IMR-90 (cell line): Measurements from ENCODE around the gene PRSS2. TPM values are rescaled to one million over a fixed set of nuclear protein-coding genes. Genes with fewer than 3 reads are reported as not detected.

Experiments
- ATAC-seq: fragments of 200-7000 bp; cut with Tn5 transposase; 2 replicates; pipeline ENCODE4 v1.9.1; 2020; ENCODE audit warnings: low read depth, mild to moderate bottlenecking, moderate library complexity
- BruUV-seq: library from RNA; stranded (reverse); fragments of 400-500 nt; replicated peaks from 2 replicates; lab custom pipeline; 2021; lab: Mats Ljungman, UMichigan
- CTCF ChIA-PET: fragments of 300-600 bp; formaldehyde crosslinking; extraction: SDS; loops from one replicate; lab custom pipeline; 2021; ENCODE audit warnings: antibody characterized with exemption; lab: Yijun Ruan, JAX
- POLR2A ChIA-PET: fragments of 300-600 bp; sonication (Branson Sonifier 250); formaldehyde crosslinking; loops from one replicate; lab custom pipeline; 2022; ENCODE audit warnings: antibody characterized with exemption; ENCODE audit not compliant: unreplicated experiment; lab: Charles Lee
- DNase-seq: peaks from one replicate; pipeline ENCODE4 v3.0.0; 2013
- H2AFZ ChIP-seq: replicated peaks from 2 replicates; pipeline ENCODE3; 2013; ENCODE audit warnings: low read length, mild to moderate bottlenecking; ENCODE audit not compliant: poor library complexity
- H2AK5ac ChIP-seq: 2 replicates; pipeline ENCODE4 v1.6.1; 2013; ENCODE audit warnings: low read depth, low read length, inconsistent platforms
- H2AK9ac ChIP-seq: replicated peaks from 2 replicates; pipeline ENCODE3; 2013; ENCODE audit warnings: mild to moderate bottlenecking, low read depth, low read length, moderate library complexity; ENCODE audit not compliant: poor library complexity
- H2BK120ac ChIP-seq: 2 replicates; pipeline ENCODE4 v1.6.1; 2013; ENCODE audit warnings: low read depth, low read length, inconsistent platforms
- H2BK15ac ChIP-seq: 3 replicates; pipeline ENCODE4 v1.6.1; 2013; ENCODE audit warnings: low read depth, low read length, inconsistent platforms
- H2BK20ac ChIP-seq: 2 replicates; pipeline ENCODE4 v1.6.1; 2013; ENCODE audit warnings: low read depth, mild to moderate bottlenecking, inconsistent platforms, low read length, moderate library complexity
- H2BK5ac ChIP-seq: 2 replicates; pipeline ENCODE4 v1.6.1; 2013; ENCODE audit warnings: mild to moderate bottlenecking, low read depth, low read length, inconsistent platforms; ENCODE audit not compliant: poor library complexity, severe bottlenecking
- H3K14ac ChIP-seq: replicated peaks from 2 replicates; pipeline ENCODE4 v1.6.1; 2013; ENCODE audit warnings: low read depth, low read length, inconsistent platforms
- H3K18ac ChIP-seq: 2 replicates; pipeline ENCODE4 v1.6.1; 2013; ENCODE audit warnings: low read depth, low read length, control low read depth
- H3K23ac ChIP-seq: 2 replicates; pipeline ENCODE4 v1.6.1; 2013; ENCODE audit warnings: low read depth, low read length, inconsistent platforms
- H3K27ac ChIP-seq: 2 replicates; pipeline ENCODE4 v1.5.1; 2013; ENCODE audit warnings: mild to moderate bottlenecking, control low read depth, low read length; ENCODE audit not compliant: insufficient read depth
- H3K27me3 ChIP-seq: 2 replicates; pipeline ENCODE4 v1.6.1; 2013; ENCODE audit warnings: low read length; ENCODE audit not compliant: control insufficient read depth, insufficient read depth
- H3K36me3 ChIP-seq: 2 replicates; pipeline ENCODE4 v1.6.1; 2013; ENCODE audit warnings: low read length, mixed read lengths; ENCODE audit not compliant: control insufficient read depth, insufficient read depth
- H3K4ac ChIP-seq: 2 replicates; pipeline ENCODE4 v1.6.1; 2013; ENCODE audit warnings: low read depth, low read length, inconsistent platforms
- H3K4me1 ChIP-seq: 2 replicates; pipeline ENCODE4 v1.6.1; 2013; ENCODE audit warnings: low read length, mixed read lengths; ENCODE audit not compliant: control insufficient read depth, insufficient read depth
- H3K4me2 ChIP-seq: 2 replicates; pipeline ENCODE4 v1.6.1; 2013; ENCODE audit warnings: low read depth, mild to moderate bottlenecking, control low read depth, low read length, moderate library complexity
- H3K4me3 ChIP-seq: 2 replicates; pipeline ENCODE4 v1.5.1; 2013; ENCODE audit warnings: low read depth, mild to moderate bottlenecking, control low read depth, low read length, moderate library complexity; ENCODE audit not compliant: insufficient read depth
- H3K56ac ChIP-seq: 2 replicates; pipeline ENCODE4 v1.6.1; 2013; ENCODE audit warnings: low read length, inconsistent platforms; ENCODE audit not compliant: insufficient read depth; ENCODE audit errors: extremely low read depth
- H3K79me1 ChIP-seq, 2 experiments: 2 replicates each; pipeline ENCODE4 v1.6.1; 2013; ENCODE audit warnings: low read length in 2 of 2, inconsistent platforms in 1 of 2, low read depth in 1 of 2
- H3K9ac ChIP-seq: 2 replicates; pipeline ENCODE4 v1.6.1; 2013; ENCODE audit warnings: low read depth, low read length, control low read depth
- H3K9me1 ChIP-seq: 2 replicates; pipeline ENCODE4 v1.6.1; 2013; ENCODE audit warnings: low read length, inconsistent platforms; ENCODE audit not compliant: insufficient read depth
- H3K9me3 ChIP-seq: 2 replicates; pipeline ENCODE4 v1.6.1; 2013; ENCODE audit warnings: low read length; ENCODE audit not compliant: control insufficient read depth, insufficient read depth
- H4K20me1 ChIP-seq: 2 replicates; pipeline ENCODE4 v1.6.1; 2013; ENCODE audit warnings: low read length, inconsistent platforms; ENCODE audit not compliant: insufficient read depth
- H4K5ac ChIP-seq: 2 replicates; pipeline ENCODE4 v1.6.1; 2013; ENCODE audit warnings: mild to moderate bottlenecking, low read depth, low read length, control low read depth
- H4K8ac ChIP-seq, 2 experiments: 2 replicates each; pipeline ENCODE4 v1.6.1; 2013; ENCODE audit warnings: low read depth in 2 of 2, low read length in 2 of 2, control low read depth in 1 of 2, inconsistent platforms in 1 of 2
- H4K91ac ChIP-seq: 2 replicates; pipeline ENCODE4 v1.6.1; 2013; ENCODE audit warnings: low read depth, low read length, inconsistent platforms; ENCODE audit not compliant: insufficient read depth
- BHLHE40 ChIP-seq: fragments of 150-350 bp; IDR thresholded peaks from 2 replicates; pipeline ENCODE4 v1.6.1; 2016; ENCODE audit warnings: mild to moderate bottlenecking, low read depth, low read length
- CTCF ChIP-seq: conservative IDR thresholded peaks from 2 replicates; pipeline ENCODE4 v1.5.1; 2012; ENCODE audit warnings: mild to moderate bottlenecking, low read depth, low read length, improper control_type of control experiment
- NFE2L2 ChIP-seq: fragments of 150-350 bp; IDR thresholded peaks from 2 replicates; pipeline ENCODE4 v1.6.1; 2016; ENCODE audit warnings: low read depth, mild to moderate bottlenecking, low read length
- RFX5 ChIP-seq: IDR thresholded peaks from 2 replicates; pipeline ENCODE4 v1.8.0; 2012; ENCODE audit warnings: low read depth, mild to moderate bottlenecking, low read length, moderate library complexity
- WGBS, 2 experiments: methylation state at CpG; one replicate each; pipeline versions ENCODE4 v1.1.5 to v1.1.7; 2013; ENCODE audit warnings: missing lambda C conversion rate in 2 of 2; ENCODE audit not compliant: insufficient read length in 1 of 2; ENCODE audit errors: extremely low coverage in 2 of 2; 5-methylcytosine and 5-hydroxymethylcytosine counted together
- dilution Hi-C: fragments of 300-500 bp; cut with HindIII; formaldehyde crosslinking; loops from one replicate; pipeline ENCODE4 v1.14.3; 2018; ENCODE audit warnings: low sequenced_read_pairs; ENCODE audit not compliant: unreplicated experiment
- in situ Hi-C: fragments of 300-500 bp; cut with MboI; formaldehyde crosslinking; loops from 3 replicates; pipeline ENCODE4 v1.14.3; 2019; ENCODE audit warnings: low sequenced_read_pairs, inconsistent platforms, mixed read lengths
- intact Hi-C: fragments of 100-400 bp; cut with micrococcal nuclease; formaldehyde crosslinking; loops from 2 replicates; pipeline ENCODE4 v1.10.0; 2022
- polyA plus RNA-seq, 3 experiments: library from polyadenylated mRNA; depleted of rRNA; stranded (reverse); fragments of >200 nt; gene quantifications; 2 replicates each; pipeline ENCODE4 v1.2.3, GENCODE V29; 2012; ENCODE audit warnings: low replicate concordance in 1 of 3
- total RNA-seq: library from RNA; depleted of rRNA; stranded (reverse); fragments of >200 nt; gene quantifications from 2 replicates; pipeline ENCODE4 v1.2.3, GENCODE V29; 2012

The PRSS2 gene
- total and polyA plus RNA-seq, 2 of the 4 experiments (the other 2 are of a cell fraction) = not detected

- intact Hi-C loops = no loop called here
- H3K4ac ChIP-seq = no peak overlapping the region
- H3K14ac ChIP-seq = no peak overlapping the region
- no TSS peak for BruUV-seq
- H3K18ac ChIP-seq = no peak overlapping the region
- H2BK15ac ChIP-seq = no peak overlapping the region
- H4K5ac ChIP-seq = no peak overlapping the region
- no peak overlapping the region for H4K91ac ChIP-seq
- DNase-seq = no peak
- H3K27me3 ChIP-seq = peaks cover 9% of the 10 kb centered on the region
- ChIA-PET POLR2A (no interaction called here), CTCF (interaction anchor here (1.6 to 1.8 kb wide), 2 partner anchors 154 to 251 kb away, joined by 6 read pairs; no protein-coding TSS in a partner anchor)
- no peak overlapping the region for H2AK9ac ChIP-seq
- no peak overlapping the region for H3K9ac ChIP-seq
- no peak overlapping the region for H2AFZ ChIP-seq
- no peak overlapping the region for H3K56ac ChIP-seq
- ATAC-seq = no peak
- H3K9me1 ChIP-seq = no peaks in the 10 kb centered on the region
- no peaks in the 10 kb centered on the region for H3K9me3 ChIP-seq
- H3K36me3 ChIP-seq = no peaks in the 10 kb centered on the region
- H4K20me1 ChIP-seq = no peaks in the 10 kb centered on the region
- no peak overlapping the region for H4K8ac ChIP-seq
- H3K23ac ChIP-seq = no peak overlapping the region
- no peak overlapping the region for H2AK5ac ChIP-seq
- H3K4me2 ChIP-seq = no peak overlapping the region
- H3K4me1 ChIP-seq = no peaks in the 10 kb centered on the region
- H2BK20ac ChIP-seq = no peak overlapping the region
- no CpG with 5 or more reads among the region's 8 CpGs for WGBS, 2 experiments
- H3K79me1 ChIP-seq = no peaks in the 10 kb centered on the region
- in situ Hi-C loops = loop anchor here (10.0 kb wide), 1 partner anchor 181 kb away; no protein-coding TSS in a partner anchor
- H3K4me3 ChIP-seq = no peak overlapping the region
- TF ChIP-seq RFX5 = no peak
- TF ChIP-seq BHLHE40 = no peak
- TF ChIP-seq CTCF = no peak
- TF ChIP-seq NFE2L2 = no peak
- H2BK5ac ChIP-seq = no peak overlapping the region
- H3K27ac ChIP-seq = no peak overlapping the region
- dilution Hi-C loops = loop anchor here (25.0 kb wide), 1 partner anchor 274 kb away; no protein-coding TSS in a partner anchor
- H2BK120ac ChIP-seq = no peak overlapping the region
These were observed 15.1 kb downstream of the PRSS2 start for GRCh38 chr7:142785841-142786250.
